Measurements from ENCODE around the gene DOK5. TPM values are rescaled to one million over a fixed set of nuclear protein-coding genes. Genes with fewer than 3 reads are reported as not detected.

DOK5 gene
- total and polyA plus RNA-seq, 2 experiments from 2014 or later = 5.0 to 6.9 TPM

GRCh38 chr20:54598352-54598751, 123.0 kb downstream of the DOK5 start (continued):
- TF ChIP-seq REST (IDR thresholded peaks at IDR 0.05; ENCODE audit: unreplicated experiment) = no peak
- no peak for TF ChIP-seq EZH2 (IDR thresholded peaks at IDR 0.05; ENCODE audit: low read depth, unreplicated experiment)
- TF ChIP-seq JUNB (IDR thresholded peaks at IDR 0.05; ENCODE audit: unreplicated experiment) = no peak
- no peak for TF ChIP-seq ETS1 (IDR thresholded peaks at IDR 0.05)

GRCh38 chr20:54600634-54601033, 125.2 kb downstream of the DOK5 start:
- DNase-seq (ENCODE audit: low spot score) (no peak), ATAC-seq (no peak)
- no peak overlapping the region for H3K4me2 ChIP-seq
- H4K20me1 ChIP-seq (replicated peaks; ENCODE audit: insufficient read depth) = no peaks in the 10 kb centered on the region
- H2AFZ ChIP-seq = no peak overlapping the region
- peaks cover 5% of the 10 kb centered on the region; the same call in 2 of the 3 replicates for H3K9me3 Mint-ChIP-seq
- H3K4me1 Mint-ChIP-seq = peaks cover 5% of the 10 kb centered on the region
- peaks cover 3% of the 10 kb centered on the region for H3K27me3 Mint-ChIP-seq (ENCODE audit: insufficient read depth, low read depth, poor library complexity)
- no peaks in the 10 kb centered on the region for H3K4me1 ChIP-seq (ENCODE audit: insufficient read depth)
- peaks cover 10% of the 10 kb centered on the region; the same call in 2 of the 3 replicates for H3K36me3 Mint-ChIP-seq (ENCODE audit: low read depth)
- H3K4me3 Mint-ChIP-seq = no peak overlapping the region
- no peaks in the 10 kb centered on the region for H3K36me3 ChIP-seq (ENCODE audit: insufficient read depth)
- no peaks in the 10 kb centered on the region for H3K79me2 ChIP-seq (replicated peaks; ENCODE audit: insufficient read depth)
- H3K4me3 ChIP-seq = no peak overlapping the region
- H3K27ac Mint-ChIP-seq = no peak overlapping the region; the same call in 1 of the 2 replicates
- H3K9me2 ChIP-seq (ENCODE audit: insufficient read depth) = peaks cover 4% of the 10 kb centered on the region
- no peak overlapping the region for H3K27ac ChIP-seq (ENCODE audit: low read depth)
- no peaks in the 10 kb centered on the region for H3K27me3 ChIP-seq (ENCODE audit: insufficient read depth)
- no peaks in the 10 kb centered on the region for H3F3A ChIP-seq (replicated peaks; ENCODE audit: low read depth)
- TF ChIP-seq REST (IDR thresholded peaks at IDR 0.05; ENCODE audit: unreplicated experiment) (no peak), CTCF (conservative IDR thresholded peaks at IDR 0.05; ENCODE audit: low read depth in 2 of 2) (no peak), NANOG (IDR thresholded peaks at IDR 0.05; ENCODE audit: borderline replicate concordance) (no peak), EZH2phosphoT487 (IDR thresholded peaks at IDR 0.05; ENCODE audit: unreplicated experiment) (no peak), EZH2 (IDR thresholded peaks at IDR 0.05; ENCODE audit: low read depth, unreplicated experiment) (no peak), POLR2AphosphoS5 (IDR thresholded peaks at IDR 0.05; ENCODE audit: low read depth) (no peak), ZNF114 (CRISPR knock-in tag; IDR thresholded peaks at IDR 0.05) (no peak), CREB1 (CRISPR knock-in tag; IDR thresholded peaks at IDR 0.05; ENCODE audit: low read depth) (no peak), ZNF331 (CRISPR knock-in tag; IDR thresholded peaks at IDR 0.05; ENCODE audit: low read depth) (no peak)

Measured in GM23338 (cell line).